Natural killer cell (primary cell): ENCODE results near the gene KLF1. TPM values are rescaled to one million over a fixed set of nuclear protein-coding genes. Genes with fewer than 3 reads are reported as not detected.

Source experiments
- ATAC-seq, 3 donors: fragments of 150-1000 bp in 2 of 3; fragments of 200-7000 bp in 1 of 3; cut with Tn5 transposase; 1 replicate in 1 of 3; 2 replicates in 2 of 3; pipeline ENCODE4 v1.10.0; 2021; ENCODE audit warnings: mild to moderate bottlenecking in 2 of 3, moderate library complexity in 2 of 3
- DNase-seq, 2 donors: peaks; one replicate each; pipeline versions ENCODE4 v3.0.0 to v3.0.0-alpha.2; 2013 to 2021; ENCODE audit warnings: mixed read lengths in 1 of 2
- H3K27ac ChIP-seq: one replicate; pipeline ENCODE4 v1.5.1; 2013; ENCODE audit warnings: mild to moderate bottlenecking, low read length
- H3K27me3 ChIP-seq: one replicate; pipeline ENCODE4 v1.6.1; 2013; ENCODE audit warnings: low read length; ENCODE audit not compliant: control insufficient read depth, insufficient read depth
- H3K36me3 ChIP-seq: one replicate; pipeline ENCODE4 v1.6.1; 2013; ENCODE audit warnings: low read length; ENCODE audit not compliant: control insufficient read depth, insufficient read depth
- H3K4me1 ChIP-seq: one replicate; pipeline ENCODE4 v1.6.1; 2013; ENCODE audit warnings: low read length; ENCODE audit not compliant: control insufficient read depth, insufficient read depth
- H3K4me3 ChIP-seq: one replicate; pipeline ENCODE4 v1.5.1; 2013; ENCODE audit warnings: low read length
- H3K9me3 ChIP-seq: one replicate; pipeline ENCODE4 v1.6.1; 2013; ENCODE audit warnings: low read length; ENCODE audit not compliant: control insufficient read depth, insufficient read depth
- H3K27ac Mint-ChIP-seq, 2 donors: one replicate each; pipeline ENCODE4 v1.8.0; 2022; ENCODE audit warnings: mild to moderate bottlenecking in 2 of 2, mixed read lengths in 2 of 2, moderate library complexity in 1 of 2
- H3K27me3 Mint-ChIP-seq, 2 donors: one replicate each; pipeline ENCODE4 v1.8.0; 2022; ENCODE audit warnings: low read depth in 2 of 2, mixed read lengths in 2 of 2
- H3K36me3 Mint-ChIP-seq: one replicate; pipeline ENCODE4 v1.8.0; 2022; ENCODE audit warnings: mixed read lengths
- H3K4me1 Mint-ChIP-seq, 2 donors: one replicate each; pipeline ENCODE4 v1.8.0; 2022; ENCODE audit warnings: mixed read lengths in 2 of 2
- H3K4me3 Mint-ChIP-seq: one replicate; pipeline ENCODE4 v1.8.0; 2022; ENCODE audit warnings: mild to moderate bottlenecking, moderate library complexity, mixed read lengths
- H3K9me3 Mint-ChIP-seq, 2 donors: one replicate each; pipeline ENCODE4 v1.8.0; 2022; ENCODE audit warnings: mixed read lengths in 2 of 2
- WGBS: methylation state at CpG from one replicate; pipeline ENCODE4 v1.1.7; 2013; ENCODE audit warnings: missing lambda C conversion rate; ENCODE audit not compliant: insufficient coverage; 5-methylcytosine and 5-hydroxymethylcytosine counted together
- intact Hi-C: fragments of 100-400 bp; cut with micrococcal nuclease; formaldehyde crosslinking; loops from one replicate; pipeline ENCODE4 v1.14.2; 2022
- total RNA-seq, 4 donors: library from RNA; stranded (reverse); fragments of 120-200 nt in 1 of 4; gene quantifications; one replicate each; pipeline versions ENCODE4 v1.2.3 to v1.2.4, GENCODE V29; 2013 to 2022
- TF ChIP-seq, protein P1 (sequence below): fragments of 200-600 bp; IDR thresholded peaks from one replicate; pipeline ENCODE4 v1.8.0; 2022; ENCODE audit warnings: antibody characterized with exemption

Gene KLF1
- total RNA-seq, 3 donors from 2014 or later (not counting 1 experiment from before 2014, with no cell fraction given): not detected

- Mint-ChIP-seq H3K27ac (no peak overlapping the region), H3K4me1 (peaks cover 0 to 7% of the 10 kb centered on the region in 2 donors), H3K9me3 (no peaks in the 10 kb centered on the region), H3K27me3 (no peaks in the 10 kb centered on the region), H3K4me3 (no peak overlapping the region), H3K36me3 (no peaks in the 10 kb centered on the region)
- H3K27ac ChIP-seq: no peak overlapping the region
- H3K4me3 ChIP-seq: no peak overlapping the region
- DNase-seq: no peak
- intact Hi-C loops: no loop called here
- H3K4me1 ChIP-seq: no peaks in the 10 kb centered on the region
- TF ChIP-seq, protein P1, sequence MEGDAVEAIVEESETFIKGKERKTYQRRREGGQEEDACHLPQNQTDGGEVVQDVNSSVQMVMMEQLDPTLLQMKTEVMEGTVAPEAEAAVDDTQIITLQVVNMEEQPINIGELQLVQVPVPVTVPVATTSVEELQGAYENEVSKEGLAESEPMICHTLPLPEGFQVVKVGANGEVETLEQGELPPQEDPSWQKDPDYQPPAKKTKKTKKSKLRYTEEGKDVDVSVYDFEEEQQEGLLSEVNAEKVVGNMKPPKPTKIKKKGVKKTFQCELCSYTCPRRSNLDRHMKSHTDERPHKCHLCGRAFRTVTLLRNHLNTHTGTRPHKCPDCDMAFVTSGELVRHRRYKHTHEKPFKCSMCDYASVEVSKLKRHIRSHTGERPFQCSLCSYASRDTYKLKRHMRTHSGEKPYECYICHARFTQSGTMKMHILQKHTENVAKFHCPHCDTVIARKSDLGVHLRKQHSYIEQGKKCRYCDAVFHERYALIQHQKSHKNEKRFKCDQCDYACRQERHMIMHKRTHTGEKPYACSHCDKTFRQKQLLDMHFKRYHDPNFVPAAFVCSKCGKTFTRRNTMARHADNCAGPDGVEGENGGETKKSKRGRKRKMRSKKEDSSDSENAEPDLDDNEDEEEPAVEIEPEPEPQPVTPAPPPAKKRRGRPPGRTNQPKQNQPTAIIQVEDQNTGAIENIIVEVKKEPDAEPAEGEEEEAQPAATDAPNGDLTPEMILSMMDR: no peak
- no peak for ATAC-seq
- no peaks in the 10 kb centered on the region for H3K27me3 ChIP-seq
- H3K36me3 ChIP-seq: no peaks in the 10 kb centered on the region
- WGBS: 95% methylated on average over 9 of the region's 9 CpGs
- H3K9me3 ChIP-seq: no peaks in the 10 kb centered on the region
These were observed 20.2 kb upstream of the KLF1 start for GRCh38 chr19:12907166-12907565.

DNA sequence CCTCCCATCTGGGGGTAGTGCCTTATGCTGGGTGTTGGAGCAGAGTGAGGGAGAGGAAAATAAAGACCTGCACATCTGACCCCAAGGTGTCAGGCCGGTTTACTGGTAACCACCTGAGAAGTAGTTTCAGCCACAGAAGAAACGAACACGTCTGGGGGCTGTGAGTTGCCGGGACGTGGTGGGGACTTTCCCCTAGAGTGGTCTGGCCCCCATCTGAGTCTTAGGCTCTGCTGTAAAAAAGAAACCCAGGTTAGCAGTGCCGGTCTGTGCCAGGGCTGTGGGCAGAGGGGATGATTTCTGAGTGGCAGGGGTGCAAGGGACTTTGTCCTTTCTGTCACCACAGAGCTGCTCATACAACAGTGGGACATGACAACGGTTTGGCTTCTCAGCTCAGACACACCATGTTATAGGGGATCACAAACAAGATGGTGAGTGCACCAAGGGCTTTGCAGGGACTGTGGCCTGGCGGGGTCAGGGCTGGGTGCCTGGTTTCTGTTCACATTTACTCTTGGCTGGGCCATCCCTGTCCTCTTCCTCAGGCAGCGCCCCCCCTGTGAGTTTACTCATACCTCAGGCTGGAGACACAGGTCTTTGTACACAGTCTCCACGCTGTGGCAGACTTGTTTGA is 13.0 kb upstream of the KLF1 start:
- peak; percentile 71 to 78 (median 78) for ATAC-seq
- TF ChIP-seq, protein P1: no peak
- 40% methylated on average over 10 of the region's 10 CpGs for WGBS
- H3K4me1 ChIP-seq: peaks cover 6% of the 10 kb centered on the region
- H3K27me3 ChIP-seq: no peaks in the 10 kb centered on the region
- H3K4me3 ChIP-seq: no peak overlapping the region
- H3K9me3 ChIP-seq: no peaks in the 10 kb centered on the region
- no peak for DNase-seq
- intact Hi-C loops: no loop called here
- no peak overlapping the region for H3K4me3 Mint-ChIP-seq
- H3K36me3 ChIP-seq: peaks cover 24% of the 10 kb centered on the region
- H3K9me3 Mint-ChIP-seq: no peaks in the 10 kb centered on the region
- H3K27me3 Mint-ChIP-seq: no peaks in the 10 kb centered on the region
- peaks cover under 1% of the 10 kb centered on the region for H3K36me3 Mint-ChIP-seq
- no peaks in the 10 kb centered on the region for H3K4me1 Mint-ChIP-seq
- peak overlapping the region in 1 of 2 donors; percentile 23 for H3K27ac Mint-ChIP-seq
- H3K27ac ChIP-seq: peak overlapping the region; percentile 43

DNA sequence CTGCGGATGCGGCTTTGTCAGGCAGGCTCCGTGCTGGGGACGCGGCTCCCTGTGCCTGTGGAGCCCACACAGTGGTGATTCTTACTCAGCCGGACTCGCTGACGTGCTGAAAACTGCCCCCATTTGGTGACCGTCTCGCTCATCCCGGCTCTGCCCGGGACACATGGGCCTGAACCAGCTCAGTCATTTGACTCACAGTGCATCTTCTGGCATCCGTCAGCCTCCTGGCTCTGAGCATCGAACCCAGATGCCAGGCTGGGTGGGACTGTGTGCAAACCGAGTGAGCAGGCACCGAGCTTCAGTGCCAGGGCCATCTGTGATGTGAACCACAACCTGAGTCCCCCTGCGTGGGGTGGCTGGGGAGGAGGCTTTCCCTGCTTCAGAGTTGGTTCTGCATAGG is 9.5 kb upstream of the KLF1 start:
- no peak overlapping the region for H3K27ac Mint-ChIP-seq
- Histone ChIP-seq H3K36me3 (peaks cover 36% of the 10 kb centered on the region), H3K4me3 (no peak overlapping the region), H3K27me3 (no peaks in the 10 kb centered on the region), H3K9me3 (no peaks in the 10 kb centered on the region), H3K27ac (no peak overlapping the region), H3K4me1 (peaks cover 14% of the 10 kb centered on the region)
- intact Hi-C loops: no loop called here
- no peaks in the 10 kb centered on the region for H3K9me3 Mint-ChIP-seq
- TF ChIP-seq, protein P1: no peak
- no peak overlapping the region for H3K4me3 Mint-ChIP-seq
- peaks cover 0 to 10% of the 10 kb centered on the region in 2 donors for H3K4me1 Mint-ChIP-seq
- 97% methylated on average over 17 of the region's 17 CpGs for WGBS
- DNase-seq (no peak), ATAC-seq (no peak)
- no peaks in the 10 kb centered on the region for H3K27me3 Mint-ChIP-seq
- H3K36me3 Mint-ChIP-seq: peaks cover 14% of the 10 kb centered on the region

- peak overlapping the region; percentile 45 for H3K4me3 Mint-ChIP-seq
- DNase-seq (no peak), ATAC-seq (no peak)
- TF ChIP-seq, protein P1: no peak
- Histone ChIP-seq H3K36me3 (peaks cover 30% of the 10 kb centered on the region), H3K9me3 (no peaks in the 10 kb centered on the region), H3K4me3 (no peak overlapping the region), H3K27ac (no peak overlapping the region), H3K4me1 (peaks cover 18% of the 10 kb centered on the region), H3K27me3 (no peaks in the 10 kb centered on the region)
- H3K27ac Mint-ChIP-seq: no peak overlapping the region
- 97% methylated on average over 5 of the region's 5 CpGs for WGBS
- H3K4me1 Mint-ChIP-seq: peaks cover 9 to 22% of the 10 kb centered on the region in 2 donors
- no peaks in the 10 kb centered on the region for H3K27me3 Mint-ChIP-seq
- peaks cover 14% of the 10 kb centered on the region for H3K36me3 Mint-ChIP-seq
- H3K9me3 Mint-ChIP-seq: no peaks in the 10 kb centered on the region
- intact Hi-C loops: no loop called here
These were observed 6.6 kb upstream of the KLF1 start for GRCh38 chr19:12893582-12893981.
